Measurements from ENCODE around the gene SNX21.
A peak's percentile ranks its signal among the peaks of the same experiment; 100 is the strongest.
"Not testable (repeated sequence)": the region's sequence is repeated elsewhere in the genome, so short reads cannot be mapped to it uniquely, and the experiment has no call there.

SNX21 gene

GRCh38 chr20:45827712-45828111 is 5.9 kb upstream of the SNX21 start:
- POLR2A ChIA-PET, result interaction anchor here (0.7 kb wide), 1 partner anchor 136 kb away, joined by 3 read pairs; no protein-coding TSS in a partner anchor
- no peak for DNase-seq (ENCODE audit: extremely low spot score)
- CTCF ChIA-PET, result interaction anchor here (1.6 kb wide), 1 partner anchor 14 kb away, joined by 5 read pairs; no protein-coding TSS in a partner anchor
- no peak for TF ChIP-seq CTCF (IDR thresholded peaks at IDR 0.05; ENCODE audit: control extremely low read depth, extremely low read depth, low read depth, missing control alignments)

GRCh38 chr20:45828589-45828988 is 5.0 kb upstream of the SNX21 start:
- ChIA-PET CTCF (interaction anchor here (1.1 to 1.6 kb wide), 3 partner anchors 10 to 141 kb away, joined by 3 to 5 read pairs (median 3); no protein-coding TSS in a partner anchor), POLR2A (interaction anchor here (0.6 kb wide), 2 partner anchors 11 to 27 kb away, joined by 3 read pairs; no protein-coding TSS in a partner anchor)
- no peak for DNase-seq (ENCODE audit: extremely low spot score)
- TF ChIP-seq CTCF (IDR thresholded peaks at IDR 0.05; ENCODE audit: control extremely low read depth, extremely low read depth, low read depth, missing control alignments), result no peak

- POLR2A ChIA-PET; DNase-seq (ENCODE audit: extremely low spot score): not testable (repeated sequence)
- CTCF ChIA-PET, result interaction anchor here (0.6 to 1.6 kb wide), 5 partner anchors 9 to 140 kb away, joined by 3 read pairs; no protein-coding TSS in a partner anchor
Observed at GRCh38 chr20:45829673-45830106, 3.9 kb upstream of the SNX21 start.

DNA sequence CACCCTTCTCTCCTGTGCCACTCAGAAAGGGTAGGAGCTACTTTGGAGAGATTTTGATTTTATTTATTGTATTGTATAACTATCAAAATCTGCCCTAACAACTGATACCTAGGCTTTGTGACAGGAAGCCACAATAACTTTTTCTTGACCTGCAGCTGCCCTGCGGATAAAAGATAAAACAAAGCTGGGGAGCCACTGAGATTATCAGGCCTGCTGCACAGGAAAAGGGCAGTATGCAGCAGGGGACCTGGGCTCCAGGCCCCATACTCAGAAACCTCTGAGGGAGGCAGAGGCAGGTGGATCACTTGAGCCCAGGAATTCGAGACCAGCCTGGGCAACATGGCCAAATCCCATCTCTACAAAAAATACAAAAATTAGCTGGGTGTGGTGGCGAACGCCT is 980 bp upstream of the SNX21 start:
- no peak for TF ChIP-seq CTCF (IDR thresholded peaks at IDR 0.05; ENCODE audit: control extremely low read depth, extremely low read depth, low read depth, missing control alignments)
- no peak for DNase-seq (ENCODE audit: extremely low spot score)
- POLR2A ChIA-PET, result no interaction called here
- CTCF ChIA-PET, result interaction anchor here (1.4 to 1.9 kb wide), 2 partner anchors 9 to 22 kb away, joined by 3 to 7 read pairs; no protein-coding TSS in a partner anchor

GRCh38 chr20:45833883-45834796 is 541 bp downstream of the SNX21 start:
- ChIA-PET CTCF (interaction anchor here (1.0 to 1.9 kb wide), 3 partner anchors 10 to 63 kb away, joined by 3 to 7 read pairs (median 4); no protein-coding TSS in a partner anchor), POLR2A (interaction anchor here (0.7 kb wide), 1 partner anchor 8 kb away, joined by 3 read pairs; no protein-coding TSS in a partner anchor)
- DNase-seq (ENCODE audit: extremely low spot score), result peak; percentile 82
- no peak for TF ChIP-seq CTCF (IDR thresholded peaks at IDR 0.05; ENCODE audit: control extremely low read depth, extremely low read depth, low read depth, missing control alignments)

GRCh38 chr20:45834797-45835161 is 1.2 kb downstream of the SNX21 start:
- TF ChIP-seq CTCF (IDR thresholded peaks at IDR 0.05; ENCODE audit: control extremely low read depth, extremely low read depth, low read depth, missing control alignments), result no peak
- ChIA-PET POLR2A (no interaction called here), CTCF (interaction anchor here (1.0 to 1.6 kb wide), 2 partner anchors 17 to 64 kb away, joined by 3 to 4 read pairs; no protein-coding TSS in a partner anchor)
- no peak for DNase-seq (ENCODE audit: extremely low spot score)

DNA sequence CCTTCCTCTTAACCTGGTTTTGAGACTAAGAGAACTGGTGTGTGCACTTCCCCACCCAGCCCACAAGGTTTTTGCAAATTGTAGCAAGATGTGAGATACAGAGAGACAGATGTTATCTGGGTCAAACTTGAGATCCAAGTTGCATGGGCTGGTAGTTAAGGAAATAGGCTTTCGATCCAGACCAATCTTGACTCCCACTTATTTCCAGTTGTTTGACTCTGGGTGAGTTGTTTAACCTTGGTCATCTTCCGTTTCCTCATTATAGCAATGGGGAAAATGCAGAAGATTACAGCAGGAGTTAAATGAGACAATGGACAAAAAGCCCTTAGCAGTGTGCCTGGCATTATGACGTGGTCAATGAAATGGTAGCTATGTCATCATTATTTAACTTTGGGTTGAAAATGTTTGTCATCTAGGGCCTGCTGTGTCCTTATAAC is 1.7 kb downstream of the SNX21 start:
- POLR2A ChIA-PET, result no interaction called here
- CTCF ChIA-PET, result no interaction called here
- DNase-seq (ENCODE audit: extremely low spot score), result no peak
- TF ChIP-seq CTCF (IDR thresholded peaks at IDR 0.05; ENCODE audit: control extremely low read depth, extremely low read depth, low read depth, missing control alignments), result no peak
